ENCODE data around the gene PANX2.

The PANX2 gene

GRCh38 chr22:50171319-50171964 lies 911 bp downstream of the PANX2 start:
- DNase-seq, result peak in 1 of 2 experiments; percentile 23

- DNase-seq, result no peak
These were observed 1.5 kb downstream of the PANX2 start for GRCh38 chr22:50171965-50172421.

GRCh38 chr22:50173311-50173982 lies 2.9 kb downstream of the PANX2 start:
- no peak for DNase-seq

GRCh38 chr22:50173983-50174355 lies 3.4 kb downstream of the PANX2 start:
- DNase-seq, result no peak

- no peak for DNase-seq
These were observed 4.1 kb downstream of the PANX2 start for GRCh38 chr22:50174382-50175190.

GRCh38 chr22:50175191-50175461 lies 4.6 kb downstream of the PANX2 start:
- DNase-seq, result no peak

- DNase-seq, result no peak
These were observed 5.7 kb downstream of the PANX2 start for GRCh38 chr22:50175921-50176849.

- no peak for DNase-seq
These were observed 6.5 kb downstream of the PANX2 start for GRCh38 chr22:50176850-50177536.

DNA sequence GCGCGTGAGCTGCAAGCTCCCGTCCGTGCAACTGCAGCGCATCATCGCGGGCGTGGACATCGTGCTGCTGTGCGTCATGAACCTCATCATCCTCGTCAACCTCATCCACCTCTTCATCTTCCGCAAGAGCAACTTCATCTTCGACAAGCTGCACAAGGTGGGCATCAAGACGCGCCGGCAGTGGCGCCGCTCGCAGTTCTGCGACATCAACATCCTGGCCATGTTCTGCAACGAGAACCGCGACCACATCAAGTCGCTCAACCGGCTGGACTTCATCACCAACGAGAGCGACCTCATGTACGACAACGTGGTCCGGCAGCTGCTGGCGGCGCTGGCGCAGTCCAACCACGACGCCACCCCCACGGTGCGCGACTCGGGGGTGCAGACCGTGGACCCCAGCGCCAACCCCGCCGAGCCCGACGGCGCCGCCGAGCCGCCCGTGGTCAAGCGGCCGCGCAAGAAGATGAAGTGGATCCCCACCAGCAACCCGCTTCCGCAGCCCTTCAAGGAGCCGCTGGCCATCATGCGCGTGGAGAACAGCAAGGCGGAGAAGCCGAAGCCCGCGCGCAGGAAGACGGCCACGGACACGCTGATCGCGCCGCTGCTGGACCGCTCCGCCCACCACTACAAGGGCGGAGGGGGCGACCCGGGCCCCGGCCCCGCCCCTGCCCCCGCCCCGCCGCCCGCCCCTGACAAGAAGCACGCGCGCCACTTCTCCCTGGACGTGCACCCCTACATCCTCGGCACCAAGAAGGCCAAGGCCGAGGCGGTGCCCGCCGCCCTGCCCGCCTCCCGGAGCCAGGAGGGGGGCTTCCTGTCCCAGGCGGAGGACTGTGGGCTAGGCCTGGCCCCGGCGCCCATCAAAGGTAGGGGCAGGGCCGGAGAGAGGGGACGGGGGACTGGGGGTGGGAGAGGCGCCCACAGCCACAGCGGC lies 7.3 kb downstream of the PANX2 start:
- no peak for DNase-seq

DNA sequence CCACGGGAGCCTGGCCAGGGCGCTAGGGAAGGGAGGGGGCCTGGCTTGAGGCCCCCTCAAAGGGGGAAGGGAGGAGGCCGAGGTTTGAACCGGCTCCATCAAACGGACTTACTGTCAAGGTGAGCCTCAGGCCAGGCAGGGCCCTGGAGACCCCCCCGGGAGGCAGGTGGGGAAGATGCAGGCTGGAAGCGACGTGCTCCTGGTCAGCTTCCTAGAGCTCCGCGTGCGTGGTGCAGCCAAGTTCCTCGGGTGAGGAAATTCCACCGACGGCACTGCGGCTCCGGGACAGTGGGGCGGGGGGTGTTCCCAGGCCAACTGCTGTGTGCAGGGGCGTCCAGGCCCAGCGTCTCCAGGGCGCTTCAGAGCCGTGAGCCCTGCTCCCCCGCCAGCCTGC lies 7.9 kb downstream of the PANX2 start:
- no peak for DNase-seq

DNA sequence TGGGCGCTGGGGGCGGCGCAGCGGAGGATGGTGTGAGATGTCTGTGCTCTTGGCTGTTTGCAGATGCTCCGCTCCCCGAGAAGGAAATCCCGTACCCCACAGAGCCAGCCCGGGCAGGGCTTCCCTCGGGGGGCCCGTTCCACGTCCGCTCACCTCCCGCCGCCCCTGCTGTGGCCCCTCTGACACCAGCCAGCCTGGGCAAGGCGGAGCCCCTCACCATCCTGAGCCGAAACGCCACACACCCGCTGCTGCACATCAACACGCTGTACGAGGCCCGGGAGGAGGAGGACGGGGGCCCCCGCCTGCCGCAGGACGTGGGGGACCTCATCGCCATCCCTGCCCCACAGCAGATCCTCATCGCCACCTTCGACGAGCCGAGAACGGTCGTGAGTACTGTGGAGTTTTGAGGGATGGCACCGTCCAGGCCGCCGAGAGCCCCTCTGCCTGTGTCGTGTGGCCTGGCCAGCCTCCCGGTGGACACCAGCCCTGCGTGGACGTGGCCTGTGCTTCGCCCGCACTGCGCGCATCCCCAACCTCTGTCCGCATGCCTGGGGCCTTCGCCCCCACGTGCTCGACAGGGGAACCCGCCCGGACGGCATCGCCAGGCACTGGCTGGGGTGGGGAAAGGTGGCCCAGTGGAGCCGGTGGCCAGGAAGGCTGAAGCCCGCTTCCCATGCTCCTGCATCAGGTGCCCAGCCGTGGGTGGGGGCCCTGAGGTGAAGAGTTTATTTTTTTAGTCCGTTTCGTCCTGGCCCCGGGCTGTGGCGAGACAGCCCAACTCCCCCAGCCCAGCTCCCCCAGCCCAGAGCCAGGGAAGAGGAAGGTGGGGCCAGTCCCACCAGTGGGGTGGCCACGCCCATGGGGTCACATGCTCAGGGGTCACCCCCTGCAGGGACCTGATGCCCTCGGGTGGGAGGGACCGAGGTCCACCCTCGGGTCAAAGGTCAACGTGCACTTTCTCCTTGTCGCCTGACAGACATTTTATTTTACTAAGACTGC lies 8.6 kb downstream of the PANX2 start:
- no peak for DNase-seq

- no peak for DNase-seq
These were observed 9.6 kb downstream of the PANX2 start for GRCh38 chr22:50179937-50180726.

- DNase-seq, result no peak
These were observed 10.4 kb downstream of the PANX2 start for GRCh38 chr22:50180727-50181521.

DNA sequence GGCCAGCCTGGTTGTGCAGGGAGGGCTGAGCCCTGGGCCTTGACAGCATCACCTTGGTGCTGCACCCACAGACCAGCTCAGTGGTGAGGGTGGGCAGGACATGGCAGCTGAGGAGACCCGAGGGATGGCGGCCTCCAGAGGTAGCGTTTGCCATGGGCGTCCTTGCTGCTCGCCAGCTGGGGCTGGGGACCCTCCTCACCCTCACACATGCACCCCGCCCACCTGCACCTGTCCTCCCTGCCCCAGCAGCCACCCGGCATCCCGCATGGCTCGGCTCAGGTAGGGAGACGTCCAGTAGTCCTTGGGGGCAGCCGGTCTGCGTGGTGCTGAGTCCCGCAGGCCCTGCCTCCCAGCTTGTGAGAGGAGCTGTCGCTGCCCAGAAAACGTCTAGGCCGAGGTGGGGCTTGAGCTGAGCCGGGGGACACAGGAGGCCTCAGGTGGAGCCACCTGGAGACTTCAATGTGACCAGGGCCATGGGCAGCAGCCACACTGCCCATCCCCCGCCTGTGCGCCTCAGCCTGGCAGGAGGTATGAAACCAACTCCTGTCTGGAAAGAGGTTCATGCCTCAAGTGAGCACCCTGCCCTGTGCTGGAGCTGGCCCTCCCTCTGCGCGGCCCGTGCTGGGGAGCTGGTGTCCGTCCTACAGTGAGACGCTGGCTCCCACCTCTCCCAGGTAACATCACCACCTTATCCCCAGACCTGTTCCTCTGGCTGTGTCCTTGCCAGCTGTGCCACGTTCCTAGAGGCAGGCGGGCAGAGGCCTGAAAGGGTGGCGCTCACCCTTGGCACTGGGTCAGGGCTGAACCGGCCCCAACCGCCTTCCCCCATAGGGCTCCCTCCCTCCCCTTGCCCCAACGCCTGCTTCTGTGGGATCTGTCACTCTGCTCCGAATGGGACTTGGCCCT lies 11.9 kb downstream of the PANX2 start:
- no peak for DNase-seq

GRCh38 chr22:50183141-50183971 lies 12.8 kb downstream of the PANX2 start:
- DNase-seq, result no peak
